GM10266 (cell line): ENCODE measurements around the gene CCR5.

Experiments used
- DNase-seq: peaks from one replicate; pipeline ENCODE4 v3.0.0; 2012; ENCODE audit errors: extremely low spot score
- TF ChIP-seq, protein P1 (sequence below): IDR thresholded peaks from 2 replicates; pipeline ENCODE4 v1.5.1; 2012; ENCODE audit warnings: mild to moderate bottlenecking, low read depth; ENCODE audit not compliant: control insufficient read depth, insufficient read depth; ENCODE audit errors: missing control alignments

Gene CCR5

DNA sequence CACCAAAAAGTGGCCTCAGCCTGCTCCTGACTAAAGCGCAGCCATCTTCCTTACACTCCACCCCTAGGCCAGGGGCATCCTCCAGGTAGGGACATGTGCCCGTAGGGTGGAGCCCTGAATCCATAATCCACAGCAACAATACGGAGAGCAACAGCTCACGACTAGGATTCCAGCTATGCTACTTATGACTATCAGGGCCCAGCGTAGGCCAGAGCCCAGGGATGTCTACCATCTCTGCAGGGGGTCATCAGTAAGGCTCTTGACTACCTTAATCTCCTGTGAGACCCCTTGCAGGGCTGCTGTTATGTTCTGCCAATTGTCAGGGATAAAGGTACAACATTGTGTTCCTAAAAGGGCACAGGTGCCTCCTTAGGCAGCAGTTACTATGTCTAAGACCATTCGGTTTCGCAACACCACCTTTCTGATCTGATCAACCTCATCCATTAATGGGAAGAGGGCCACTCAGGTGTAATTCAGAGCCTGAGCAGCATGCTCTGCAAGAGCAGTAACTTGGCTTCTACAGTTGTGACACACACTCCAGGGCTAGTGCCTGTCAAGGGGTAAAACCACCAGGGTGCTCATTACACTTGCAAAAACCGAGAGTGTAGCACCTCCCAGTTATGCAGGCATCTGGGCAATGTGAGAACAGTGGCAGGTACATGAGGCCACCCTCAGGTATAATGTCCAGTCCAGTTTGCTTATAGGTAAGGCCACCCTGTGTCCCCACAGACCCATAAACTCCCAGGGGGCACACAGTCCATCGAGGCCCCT is 47.3 kb downstream of the CCR5 start:
- TF ChIP-seq, protein P1, sequence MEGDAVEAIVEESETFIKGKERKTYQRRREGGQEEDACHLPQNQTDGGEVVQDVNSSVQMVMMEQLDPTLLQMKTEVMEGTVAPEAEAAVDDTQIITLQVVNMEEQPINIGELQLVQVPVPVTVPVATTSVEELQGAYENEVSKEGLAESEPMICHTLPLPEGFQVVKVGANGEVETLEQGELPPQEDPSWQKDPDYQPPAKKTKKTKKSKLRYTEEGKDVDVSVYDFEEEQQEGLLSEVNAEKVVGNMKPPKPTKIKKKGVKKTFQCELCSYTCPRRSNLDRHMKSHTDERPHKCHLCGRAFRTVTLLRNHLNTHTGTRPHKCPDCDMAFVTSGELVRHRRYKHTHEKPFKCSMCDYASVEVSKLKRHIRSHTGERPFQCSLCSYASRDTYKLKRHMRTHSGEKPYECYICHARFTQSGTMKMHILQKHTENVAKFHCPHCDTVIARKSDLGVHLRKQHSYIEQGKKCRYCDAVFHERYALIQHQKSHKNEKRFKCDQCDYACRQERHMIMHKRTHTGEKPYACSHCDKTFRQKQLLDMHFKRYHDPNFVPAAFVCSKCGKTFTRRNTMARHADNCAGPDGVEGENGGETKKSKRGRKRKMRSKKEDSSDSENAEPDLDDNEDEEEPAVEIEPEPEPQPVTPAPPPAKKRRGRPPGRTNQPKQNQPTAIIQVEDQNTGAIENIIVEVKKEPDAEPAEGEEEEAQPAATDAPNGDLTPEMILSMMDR: no peak
- no peak for DNase-seq

DNA sequence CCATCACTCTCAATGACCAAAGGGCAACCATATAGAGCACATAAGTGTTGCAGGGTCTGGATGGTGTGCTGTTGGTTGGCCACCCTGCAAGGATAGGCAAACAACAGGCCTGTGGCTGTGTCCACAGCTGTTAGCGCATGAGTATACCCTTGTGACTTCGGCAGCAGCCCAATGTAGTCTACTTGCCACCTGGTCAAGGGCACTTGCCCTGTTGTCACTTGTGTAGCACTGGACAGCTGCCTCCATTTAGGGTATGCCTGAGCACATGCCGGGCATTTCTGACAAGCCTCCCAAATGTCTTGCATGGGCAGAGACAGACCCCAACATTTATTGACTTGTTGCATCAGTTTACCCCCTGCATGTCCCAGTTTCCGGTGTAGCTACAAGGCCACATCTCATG is 49.1 kb downstream of the CCR5 start:
- TF ChIP-seq, protein P1: no peak

DNA sequence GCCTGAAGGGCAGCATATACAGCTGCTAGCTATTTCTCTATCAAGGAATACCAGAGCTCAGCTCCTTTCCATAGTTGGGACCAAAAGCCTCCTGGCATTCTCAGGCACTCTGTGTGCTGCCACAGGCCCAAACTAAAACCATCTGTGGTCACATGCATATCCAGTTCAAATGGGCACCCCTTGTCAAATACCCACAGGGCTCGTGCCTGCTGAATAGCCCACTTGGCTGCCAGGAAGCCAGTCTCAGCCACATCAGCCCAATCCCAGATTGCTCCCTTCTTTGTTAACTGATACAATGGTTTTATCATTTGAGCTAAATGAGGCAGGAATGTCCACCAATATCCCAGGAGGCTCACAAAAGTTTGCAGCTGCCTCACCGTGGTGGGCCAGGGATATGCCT is 50.2 kb downstream of the CCR5 start:
- TF ChIP-seq, protein P1: no peak
- DNase-seq: no peak

More for the DNA sequence above, 49.1 kb downstream of the CCR5 start:
- no peak for DNase-seq

DNA sequence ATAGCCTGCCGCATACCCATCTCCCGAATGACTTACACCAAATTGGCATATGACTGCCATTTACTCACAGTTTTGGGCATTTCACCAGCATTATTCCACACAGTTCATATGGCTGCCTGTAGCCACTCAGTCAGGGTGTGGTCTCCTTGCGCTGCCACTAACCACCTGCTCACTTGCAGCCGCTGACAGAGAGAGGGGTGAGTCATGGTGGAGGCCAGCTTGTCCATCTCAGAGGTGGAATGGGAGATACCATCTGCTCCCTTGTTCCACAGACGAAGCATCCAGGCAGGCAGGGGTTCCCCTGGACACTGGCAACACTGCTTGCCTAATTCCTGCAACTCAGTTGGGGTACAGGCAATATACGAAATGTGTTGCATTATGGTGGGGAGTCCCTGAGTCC is 51.9 kb downstream of the CCR5 start:
- DNase-seq: no peak
- TF ChIP-seq, protein P1: no peak

DNA sequence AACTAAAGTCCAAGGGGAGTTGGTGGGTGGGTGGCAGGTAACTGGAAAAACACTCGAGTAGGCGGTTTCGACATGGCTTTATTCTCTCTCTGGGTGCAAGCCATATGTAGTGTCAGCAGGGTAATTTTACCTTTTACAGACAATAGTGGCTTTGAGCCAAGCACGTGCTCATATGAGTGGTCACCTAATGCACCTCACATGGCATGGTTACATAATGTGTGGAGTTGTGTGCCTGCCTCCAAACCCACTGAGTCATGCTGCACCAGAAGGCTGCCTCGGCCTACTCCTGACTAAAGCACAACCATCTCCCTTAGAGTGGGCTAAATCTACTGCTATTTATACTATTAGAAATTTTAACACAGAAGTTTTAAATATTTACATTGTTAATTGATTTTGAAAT is 52.8 kb downstream of the CCR5 start:
- TF ChIP-seq, protein P1: no peak
- DNase-seq: no peak
